HepG2 (cell line): ENCODE measurements around the gene TSC22D4. TPM values are rescaled to one million over a fixed set of nuclear protein-coding genes. Genes with fewer than 3 reads are reported as not detected.
A peak's percentile ranks its signal among the peaks of the same experiment; 100 is the strongest.

Experiments used
- ARHGAP35 ChIP-seq: sonication (generic); formaldehyde crosslinking; IDR thresholded peaks from 2 replicates; pipeline ENCODE4 v1.9.0; 2022; ENCODE audit warnings: mild to moderate bottlenecking, inconsistent platforms, moderate library complexity, missing genetic modification reagents, borderline replicate concordance
- ARID4A ChIP-seq: sonication (generic); formaldehyde crosslinking; IDR thresholded peaks from 2 replicates; pipeline ENCODE4 v1.5.0; 2020; ENCODE audit warnings: mild to moderate bottlenecking, missing genetic modification reagents, borderline replicate concordance
- BRCA1 ChIP-seq: sonication (generic); formaldehyde crosslinking; IDR thresholded peaks from 2 replicates; pipeline ENCODE4 v1.4.0; 2020; ENCODE audit warnings: missing genetic modification reagents
- CENPT ChIP-seq: sonication (generic); formaldehyde crosslinking; IDR thresholded peaks from 2 replicates; pipeline ENCODE4 v1.8.0; 2022; ENCODE audit warnings: low read depth, mild to moderate bottlenecking, moderate library complexity, missing genetic modification reagents
- ELF3 ChIP-seq: IDR thresholded peaks from 2 replicates; pipeline ENCODE4 v1.6.1; 2016; ENCODE audit warnings: missing genetic modification reagents, missing compliant biosample characterization
- IRX3 ChIP-seq: sonication (generic); formaldehyde crosslinking; IDR thresholded peaks from 2 replicates; pipeline ENCODE4 v1.8.1; 2023; ENCODE audit warnings: mild to moderate bottlenecking, low read depth, missing genetic modification reagents, borderline replicate concordance
- MAX ChIP-seq: IDR thresholded peaks from 2 replicates; pipeline ENCODE4 v1.6.1; 2012; ENCODE audit warnings: inconsistent platforms
- MXD4 ChIP-seq: IDR thresholded peaks from 2 replicates; pipeline ENCODE4 v1.6.1; 2016; ENCODE audit warnings: mild to moderate bottlenecking, missing biosample characterization, missing genetic modification reagents
- MZF1 ChIP-seq: sonication (generic); formaldehyde crosslinking; IDR thresholded peaks from 2 replicates; pipeline ENCODE4 v1.8.1; 2023; ENCODE audit warnings: mild to moderate bottlenecking, missing genetic modification reagents, borderline replicate concordance
- PHF21A ChIP-seq: sonication (generic); formaldehyde crosslinking; IDR thresholded peaks from 2 replicates; pipeline ENCODE4 v1.5.0; 2020; ENCODE audit warnings: mild to moderate bottlenecking, missing genetic modification reagents
- SALL1 ChIP-seq: sonication (generic); formaldehyde crosslinking; IDR thresholded peaks from 2 replicates; pipeline ENCODE4 v1.8.0; 2022; ENCODE audit warnings: mild to moderate bottlenecking, missing genetic modification reagents
- SNRNP70 ChIP-seq: fragments of 200-400 bp; formaldehyde crosslinking; IDR thresholded peaks from 2 replicates; pipeline ENCODE4 v1.6.1; 2017; ENCODE audit warnings: mild to moderate bottlenecking, low read depth, low read length, moderate library complexity
- YEATS2 ChIP-seq: sonication (generic); formaldehyde crosslinking; IDR thresholded peaks from 2 replicates; pipeline ENCODE4 v1.4.0; 2020; ENCODE audit warnings: missing genetic modification reagents, borderline replicate concordance
- ZBTB33 ChIP-seq: sonication (generic); formaldehyde crosslinking; IDR thresholded peaks from 2 replicates; pipeline ENCODE4 v1.4.0; 2020; ENCODE audit warnings: missing genetic modification reagents
- ZBTB44 ChIP-seq: sonication (generic); formaldehyde crosslinking; IDR thresholded peaks from 2 replicates; pipeline ENCODE4 v1.4.0; 2020; ENCODE audit warnings: missing genetic modification reagents
- ZNF10 ChIP-seq: sonication (generic); formaldehyde crosslinking; IDR thresholded peaks from 2 replicates; pipeline ENCODE4 v1.4.0; 2020; ENCODE audit warnings: mild to moderate bottlenecking, low read depth, missing genetic modification reagents, borderline replicate concordance
- ZNF160 ChIP-seq: sonication (generic); formaldehyde crosslinking; IDR thresholded peaks from 2 replicates; pipeline ENCODE4 v1.8.0; 2022; ENCODE audit warnings: mild to moderate bottlenecking, inconsistent platforms, missing genetic modification reagents
- ZNF337 ChIP-seq: sonication (generic); formaldehyde crosslinking; IDR thresholded peaks from 2 replicates; pipeline ENCODE4 v1.5.1; 2020; ENCODE audit warnings: missing genetic modification reagents, low read depth, mild to moderate bottlenecking, borderline replicate concordance
- ZNF672 ChIP-seq: sonication (generic); formaldehyde crosslinking; IDR thresholded peaks from 2 replicates; pipeline ENCODE4 v1.8.1; 2022; ENCODE audit warnings: missing genetic modification reagents
- ZNF737 ChIP-seq: sonication (generic); formaldehyde crosslinking; IDR thresholded peaks from 2 replicates; pipeline ENCODE4 v1.5.0; 2020; ENCODE audit warnings: missing genetic modification reagents, mild to moderate bottlenecking, borderline replicate concordance
- ZNF749 ChIP-seq: sonication (generic); formaldehyde crosslinking; IDR thresholded peaks from 2 replicates; pipeline ENCODE4 v1.8.0; 2022; ENCODE audit warnings: mild to moderate bottlenecking, missing genetic modification reagents, moderate library complexity, borderline replicate concordance
- polyA plus RNA-seq, 8 experiments: library from polyadenylated mRNA; depleted of rRNA in 3 of 8; stranded (reverse) in 7 of 8; unstranded in 1 of 8; fragments of >200 nt; fragmentation: Illumina TruSeq in 4 of 8; extraction: Trizol in 4 of 8; gene quantifications; 2 replicates each; pipeline versions ENCODE4 v1.2.1 to v1.2.3, GENCODE V29; 2011 to 2016; ENCODE audit warnings: low read depth in 4 of 8, missing spikeins in 1 of 8, mixed read lengths in 1 of 8; ENCODE audit not compliant: insufficient read depth in 1 of 8
- total RNA-seq, 5 experiments: library from RNA; depleted of rRNA; stranded (reverse); fragments of >200 nt; fragmentation: Illumina TruSeq; extraction: Trizol; gene quantifications; 2 replicates each; pipeline ENCODE4 v1.2.3, GENCODE V29; 2016; ENCODE audit warnings: low read depth in 1 of 5

The TSC22D4 gene
- total and polyA plus RNA-seq, 2 of the 13 experiments (the other 11 are each of a cell fraction or from before 2014, with no cell fraction given) = 7.7 to 8.7 TPM

GRCh38 chr7:100444311-100445278 is 34.4 kb downstream of the TSC22D4 start (continued):
- TF ChIP-seq ZNF160 (CRISPR knock-in tag) (no peak), MAX (peak; percentile 91), IRX3 (no peak; the same call in 1 of the 2 replicates), YEATS2 (CRISPR knock-in tag) (no peak; the same call in 1 of the 2 replicates), BRCA1 (no peak), ZBTB33 (CRISPR knock-in tag) (peak; percentile 83), ZNF672 (CRISPR knock-in tag) (no peak), PHF21A (CRISPR knock-in tag) (peak; percentile 92), ZNF337 (CRISPR knock-in tag) (no peak), ZNF737 (CRISPR knock-in tag) (no peak), SALL1 (CRISPR knock-in tag) (peak; percentile 96), MXD4 (no peak), MZF1 (no peak), ARHGAP35 (0 out of 2 replicates have a peak, but pooled peaks have one; percentile 30), ZBTB44 (CRISPR knock-in tag) (no peak), ZNF10 (CRISPR knock-in tag) (no peak), ELF3 (CRISPR knock-in tag) (peak; percentile 89; the same call in 1 of the 2 replicates), CENPT (CRISPR knock-in tag) (no peak), ARID4A (peak; percentile 81), SNRNP70 (no peak), ZNF749 (CRISPR knock-in tag) (no peak)
